Measurements from ENCODE around the gene EPHA3. TPM values are rescaled to one million over a fixed set of nuclear protein-coding genes. Genes with fewer than 3 reads are reported as not detected.

The EPHA3 gene
- total RNA-seq, 2 donors from 2014 or later: 15.5 to 28.6 TPM

DNA sequence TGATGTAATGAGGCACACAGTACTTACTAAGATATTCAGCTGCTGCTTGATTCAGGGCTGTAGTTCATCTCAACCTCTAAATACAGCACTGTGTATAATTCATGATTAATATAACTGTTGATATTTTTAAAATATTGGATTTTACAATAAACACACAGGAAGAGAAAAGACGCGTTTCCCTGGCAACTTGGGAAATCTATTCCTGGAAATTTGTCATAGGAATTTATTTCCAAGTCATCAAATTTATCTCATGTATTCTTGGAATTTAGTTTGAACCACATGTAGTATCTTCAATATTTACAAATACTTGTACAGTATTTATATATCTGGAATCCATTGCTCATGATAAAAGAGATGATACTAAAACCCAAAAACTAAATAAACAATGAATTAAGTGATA, 30.6 kb downstream of the EPHA3 start:
- intact Hi-C loops (cut with DNase I): no loop called here
- DNase-seq (ENCODE audit: low spot score): no peak

- DNase-seq (ENCODE audit: low spot score): no peak
- intact Hi-C loops (cut with DNase I): no loop called here
These were observed 32.4 kb downstream of the EPHA3 start for GRCh38 chr3:89139870-89140269.

- intact Hi-C loops (cut with DNase I): no loop called here
These were observed 36.7 kb downstream of the EPHA3 start for GRCh38 chr3:89144080-89144479.

DNA sequence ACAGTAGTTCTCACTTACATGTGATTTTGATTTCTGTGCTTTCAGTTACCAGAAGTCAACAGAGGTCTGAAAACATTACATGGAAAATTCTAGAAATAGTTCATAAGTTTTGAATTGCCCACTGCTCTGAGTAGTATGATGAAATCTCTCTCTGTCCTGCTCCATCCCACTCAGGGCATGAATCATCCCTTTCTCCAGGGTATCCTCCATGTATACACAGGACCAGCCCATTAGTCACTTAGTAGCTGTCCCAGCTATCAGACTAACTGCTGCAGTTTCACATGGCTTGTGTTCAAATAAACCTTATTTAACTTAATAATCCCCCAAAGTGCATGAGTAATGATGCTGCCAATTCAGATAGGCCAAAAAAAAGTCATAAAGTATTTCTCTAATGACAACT, 38.6 kb downstream of the EPHA3 start:
- no peak for DNase-seq (ENCODE audit: low spot score)
- intact Hi-C loops (cut with DNase I): no loop called here

More at GRCh38 chr3:89144080-89144479, 36.7 kb downstream of the EPHA3 start:
- DNase-seq (ENCODE audit: low spot score): no peak

DNA sequence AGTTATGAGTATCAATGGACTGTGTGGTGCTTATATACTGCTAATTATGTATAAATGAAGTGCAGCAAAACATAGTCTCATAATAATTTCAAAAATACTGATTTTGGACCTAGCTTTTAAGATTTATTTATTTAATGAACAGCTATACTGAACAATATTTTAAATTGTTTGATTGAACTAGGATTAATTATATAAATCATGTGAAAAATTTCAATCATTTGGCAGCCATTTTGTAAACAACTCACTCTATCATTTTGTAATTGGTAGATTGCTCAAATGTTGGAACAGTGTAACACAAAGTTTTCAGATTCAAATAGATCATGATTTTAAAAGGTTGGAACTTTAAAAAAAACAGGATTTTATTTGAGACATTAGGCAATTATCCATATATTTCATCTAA, 47.0 kb downstream of the EPHA3 start:
- no peak for DNase-seq (ENCODE audit: low spot score)
- intact Hi-C loops (cut with DNase I): no loop called here

GRCh38 chr3:89155811-89156210, 48.4 kb downstream of the EPHA3 start:
- intact Hi-C loops (cut with DNase I): no loop called here
- no peak for DNase-seq (ENCODE audit: low spot score)

DNA sequence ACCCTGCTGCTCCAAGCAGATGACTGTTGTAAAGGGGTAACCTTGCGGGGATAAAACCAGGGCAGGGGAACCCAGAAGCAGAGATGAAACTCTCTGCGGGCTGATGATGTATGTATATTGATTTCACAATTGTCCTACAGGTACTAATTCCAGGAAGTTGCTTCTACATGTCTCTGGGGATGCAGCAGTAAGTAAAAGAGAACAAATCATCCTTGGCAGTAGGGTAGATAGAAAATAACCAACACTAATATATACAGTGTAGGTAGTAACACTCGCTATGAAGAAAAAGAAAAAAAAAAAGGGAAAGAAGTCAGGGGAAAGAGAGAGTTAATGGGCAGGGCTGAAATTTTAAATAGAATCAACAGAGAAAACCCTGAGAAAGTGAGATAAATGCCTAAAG, 50.2 kb downstream of the EPHA3 start:
- intact Hi-C loops (cut with DNase I): no loop called here
- no peak for DNase-seq (ENCODE audit: low spot score)

DNA sequence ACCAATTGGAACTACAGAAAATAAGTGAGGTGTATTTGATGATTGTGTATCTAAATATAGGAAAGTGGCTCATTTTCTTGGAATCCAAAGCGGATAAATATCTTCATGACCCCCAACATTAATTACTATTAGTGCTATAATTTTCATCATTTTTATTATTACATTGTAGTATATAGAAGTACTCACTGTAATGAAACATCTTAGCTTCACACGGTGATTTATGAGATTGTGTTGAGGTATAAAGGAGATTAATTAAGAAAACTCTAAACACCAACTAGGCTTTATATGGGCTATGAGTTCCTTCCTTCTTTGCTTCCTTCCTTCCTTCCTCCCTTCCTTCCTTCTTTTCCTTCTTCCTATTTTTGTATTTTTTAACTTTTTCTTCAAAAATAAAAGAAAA, 52.2 kb downstream of the EPHA3 start:
- intact Hi-C loops (cut with DNase I): no loop called here

DNA sequence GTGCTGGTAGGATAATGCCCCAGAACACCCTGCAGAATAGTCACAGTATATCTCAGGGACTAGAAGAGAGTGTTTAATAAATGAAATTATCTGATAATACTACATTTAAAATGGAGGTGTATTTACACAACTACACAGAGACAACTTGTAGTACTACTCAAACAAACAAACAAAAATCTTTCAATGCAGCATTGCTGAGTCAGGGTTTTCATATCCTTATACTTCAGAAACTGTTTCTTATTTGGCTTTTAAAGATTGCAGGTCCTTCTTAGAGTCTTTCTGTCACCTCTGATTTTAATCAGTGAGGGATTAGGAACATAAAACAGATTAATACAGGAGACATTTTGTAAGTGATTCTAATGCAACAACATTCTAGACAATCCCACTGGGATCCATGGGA, 57.4 kb downstream of the EPHA3 start:
- intact Hi-C loops (cut with DNase I): no loop called here
- no peak for DNase-seq (ENCODE audit: low spot score)

More for the DNA sequence above, 52.2 kb downstream of the EPHA3 start:
- no peak for DNase-seq (ENCODE audit: low spot score)

GRCh38 chr3:89165636-89166263, 58.3 kb downstream of the EPHA3 start:
- intact Hi-C loops (cut with DNase I): no loop called here
- DNase-seq (ENCODE audit: low spot score): no peak

DNA sequence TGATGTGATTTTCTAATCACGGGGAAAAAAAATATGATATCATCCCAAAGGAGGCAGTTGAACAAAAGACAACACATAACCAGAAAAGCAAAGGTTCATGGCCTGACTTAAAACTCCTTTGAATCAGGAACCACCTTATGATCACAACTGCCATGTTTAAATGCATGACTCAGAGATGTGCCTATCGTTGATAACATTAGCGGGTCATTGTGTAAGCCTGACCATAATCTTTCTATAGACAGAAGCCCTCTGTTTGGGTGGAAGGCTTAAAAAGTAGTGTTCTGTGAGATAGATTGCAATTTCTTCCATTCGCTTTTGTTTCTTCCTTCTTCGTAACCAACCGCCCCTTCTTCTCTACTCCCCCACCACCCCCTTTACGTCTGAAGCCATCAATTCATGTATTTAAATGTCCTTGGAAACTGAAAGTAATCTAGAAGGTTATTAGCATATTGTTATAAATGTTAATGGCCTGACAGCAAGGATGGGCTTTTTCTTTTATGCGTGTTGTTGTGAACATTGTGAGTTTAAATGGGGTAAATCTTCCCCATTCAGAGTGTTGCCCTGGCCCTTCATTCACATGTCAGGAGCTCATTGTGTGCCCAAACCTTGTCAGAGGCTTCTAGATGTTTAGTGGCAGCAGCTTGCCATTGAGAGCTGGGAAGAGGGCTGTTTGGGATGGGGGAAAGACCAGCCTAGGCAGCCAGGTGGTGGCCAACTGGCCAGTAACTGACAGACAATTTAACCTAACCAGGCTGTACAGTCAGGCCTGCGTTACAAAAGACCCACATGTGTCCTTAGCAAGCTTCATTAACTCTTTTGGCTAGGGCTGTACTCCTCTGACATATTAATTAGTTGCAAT, 64.5 kb downstream of the EPHA3 start:
- DNase-seq (ENCODE audit: low spot score): no peak
- intact Hi-C loops (cut with DNase I): no loop called here

GRCh38 chr3:89173546-89173945, 66.1 kb downstream of the EPHA3 start:
- DNase-seq (ENCODE audit: low spot score): no peak
- intact Hi-C loops (cut with DNase I): no loop called here

GRCh38 chr3:89179355-89180001, 72.1 kb downstream of the EPHA3 start:
- no peak for DNase-seq (ENCODE audit: low spot score)
- intact Hi-C loops (cut with DNase I): no loop called here

DNA sequence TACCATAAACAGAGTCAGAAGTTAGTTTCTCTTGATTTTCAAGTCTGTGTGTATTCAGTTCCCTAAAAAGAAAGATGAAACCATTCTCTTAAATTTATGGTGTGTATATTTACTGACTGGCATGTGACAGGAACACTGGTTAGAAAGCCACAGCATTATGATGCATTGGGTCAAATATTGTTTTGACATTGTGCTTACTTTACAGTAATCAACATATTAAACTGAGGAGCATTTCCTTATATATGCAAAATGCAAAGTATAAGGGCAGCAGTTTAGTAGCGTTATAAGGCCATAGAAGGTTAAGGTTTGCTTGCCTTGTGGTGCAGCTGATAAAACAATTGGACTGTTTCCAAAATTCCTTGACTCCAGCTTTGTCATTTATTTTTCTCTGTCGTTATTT, 72.9 kb downstream of the EPHA3 start:
- no peak for DNase-seq (ENCODE audit: low spot score)
- intact Hi-C loops (cut with DNase I): no loop called here

DNA sequence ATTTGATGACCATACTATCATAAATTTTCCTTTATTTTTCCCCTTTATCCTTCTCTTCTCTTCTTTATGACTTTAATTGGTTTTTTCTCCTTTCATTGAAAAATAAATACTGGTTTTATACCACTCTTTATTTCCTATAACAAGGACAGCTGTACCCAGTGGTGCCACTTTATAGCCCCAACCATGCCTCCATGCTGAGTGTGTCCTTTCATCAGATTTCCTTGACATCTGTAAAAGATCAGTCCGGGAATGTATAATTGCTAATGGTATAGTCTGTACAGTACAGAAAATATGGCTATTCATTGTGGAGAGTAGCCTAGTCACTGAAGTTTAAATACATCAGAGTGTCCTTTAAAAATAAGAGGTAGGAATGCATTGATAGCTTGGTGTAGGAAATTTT, 74.6 kb downstream of the EPHA3 start:
- intact Hi-C loops (cut with DNase I): no loop called here
- no peak for DNase-seq (ENCODE audit: low spot score)

GRCh38 chr3:89184151-89184995, 77.0 kb downstream of the EPHA3 start:
- intact Hi-C loops (cut with DNase I): no loop called here

GRCh38 chr3:89186456-89186855, 79.0 kb downstream of the EPHA3 start:
- DNase-seq (ENCODE audit: low spot score): no peak
- intact Hi-C loops (cut with DNase I): loop anchor here in 1 of 2 donors (2.0 kb wide), 1 partner anchor 54 kb away; no protein-coding TSS in a partner anchor

More at GRCh38 chr3:89184151-89184995, 77.0 kb downstream of the EPHA3 start:
- no peak for DNase-seq (ENCODE audit: low spot score)

DNA sequence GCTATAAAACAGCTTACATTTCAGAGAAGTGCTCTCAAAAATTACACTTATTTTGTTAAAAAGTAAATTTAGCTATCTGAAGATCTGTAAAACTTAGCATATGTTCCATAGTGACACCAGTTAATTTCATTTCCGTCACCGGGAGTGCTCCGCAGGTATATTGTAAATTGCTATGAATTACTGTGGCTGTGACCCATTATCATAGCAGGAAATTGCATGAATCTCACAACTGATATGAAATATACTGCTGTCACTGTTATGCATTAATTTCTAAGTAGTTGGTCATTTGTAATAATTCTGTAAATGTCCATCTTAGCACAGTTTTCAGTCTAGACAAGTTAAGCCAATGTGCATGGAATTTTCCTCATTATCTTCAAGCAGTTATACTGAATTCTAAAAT, 91.2 kb downstream of the EPHA3 start:
- intact Hi-C loops (cut with DNase I): no loop called here
- DNase-seq (ENCODE audit: low spot score): no peak

- intact Hi-C loops (cut with DNase I): no loop called here
- no peak for DNase-seq (ENCODE audit: low spot score)
These were observed 105.2 kb downstream of the EPHA3 start for GRCh38 chr3:89212619-89213018.
